GM12874 (cell line): ENCODE data around the gene RCE1.

Experiments
- CTCF ChIP-seq: IDR thresholded peaks from 2 replicates; pipeline ENCODE4 v1.5.1; 2011; ENCODE audit warnings: low read depth, mild to moderate bottlenecking, control low read depth, low read length, moderate library complexity; ENCODE audit not compliant: insufficient read depth

RCE1 gene

GRCh38 chr11:66818231-66818955, 24.8 kb upstream of the RCE1 start:
- TF ChIP-seq CTCF: no peak

GRCh38 chr11:66820381-66820780, 22.9 kb upstream of the RCE1 start:
- TF ChIP-seq CTCF: no peak

GRCh38 chr11:66820901-66821300, 22.3 kb upstream of the RCE1 start:
- TF ChIP-seq CTCF: no peak

GRCh38 chr11:66823700-66824099, 19.5 kb upstream of the RCE1 start:
- no peak for TF ChIP-seq CTCF

GRCh38 chr11:66834539-66834845, 8.7 kb upstream of the RCE1 start:
- TF ChIP-seq CTCF: no peak

- TF ChIP-seq CTCF: no peak
These were observed 8.3 kb upstream of the RCE1 start for GRCh38 chr11:66834943-66835342.

GRCh38 chr11:66835768-66836405, 7.4 kb upstream of the RCE1 start:
- no peak for TF ChIP-seq CTCF
